HG03175 (cell line): Measurements from ENCODE around the gene MS4A12.
A peak's percentile ranks its signal among the peaks of the same experiment; 100 is the strongest.
"Not testable (repeated sequence)": the region's sequence is repeated elsewhere in the genome, so short reads cannot be mapped to it uniquely, and the experiment has no call there.

Experiments used
- ATAC-seq: cut with Tn5 transposase; IDR thresholded peaks from one replicate; pipeline ENCODE4 v1.9.1; 2021; ENCODE audit warnings: mild to moderate bottlenecking, moderate library complexity; ENCODE audit not compliant: unreplicated experiment

MS4A12 gene

DNA sequence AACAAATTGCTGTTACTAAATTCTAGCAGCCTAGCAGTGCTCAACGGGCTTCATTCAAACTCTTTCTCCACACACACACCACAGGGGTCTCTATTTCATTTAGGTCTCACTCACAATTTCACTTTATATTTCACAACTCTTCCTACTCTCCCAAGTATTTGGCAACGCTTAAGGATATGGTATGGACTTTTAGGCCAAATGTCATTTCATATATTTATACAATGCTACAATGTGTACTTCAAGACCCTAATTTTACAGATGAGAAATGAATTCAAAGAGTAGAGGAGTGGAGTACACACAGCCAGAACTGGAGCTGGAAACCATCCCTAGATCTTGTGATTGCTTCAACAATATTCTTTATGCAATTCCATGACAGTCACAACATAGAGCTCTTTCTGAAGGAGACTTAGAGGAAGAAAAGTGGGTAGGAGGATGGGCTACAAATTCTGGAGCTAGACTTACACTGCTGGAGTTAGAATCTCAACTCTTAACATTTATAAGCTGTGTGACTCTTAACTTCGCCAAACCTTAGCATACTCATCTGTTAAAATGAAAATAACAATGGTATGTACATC is 20.2 kb downstream of the MS4A12 start:
- no peak for ATAC-seq

DNA sequence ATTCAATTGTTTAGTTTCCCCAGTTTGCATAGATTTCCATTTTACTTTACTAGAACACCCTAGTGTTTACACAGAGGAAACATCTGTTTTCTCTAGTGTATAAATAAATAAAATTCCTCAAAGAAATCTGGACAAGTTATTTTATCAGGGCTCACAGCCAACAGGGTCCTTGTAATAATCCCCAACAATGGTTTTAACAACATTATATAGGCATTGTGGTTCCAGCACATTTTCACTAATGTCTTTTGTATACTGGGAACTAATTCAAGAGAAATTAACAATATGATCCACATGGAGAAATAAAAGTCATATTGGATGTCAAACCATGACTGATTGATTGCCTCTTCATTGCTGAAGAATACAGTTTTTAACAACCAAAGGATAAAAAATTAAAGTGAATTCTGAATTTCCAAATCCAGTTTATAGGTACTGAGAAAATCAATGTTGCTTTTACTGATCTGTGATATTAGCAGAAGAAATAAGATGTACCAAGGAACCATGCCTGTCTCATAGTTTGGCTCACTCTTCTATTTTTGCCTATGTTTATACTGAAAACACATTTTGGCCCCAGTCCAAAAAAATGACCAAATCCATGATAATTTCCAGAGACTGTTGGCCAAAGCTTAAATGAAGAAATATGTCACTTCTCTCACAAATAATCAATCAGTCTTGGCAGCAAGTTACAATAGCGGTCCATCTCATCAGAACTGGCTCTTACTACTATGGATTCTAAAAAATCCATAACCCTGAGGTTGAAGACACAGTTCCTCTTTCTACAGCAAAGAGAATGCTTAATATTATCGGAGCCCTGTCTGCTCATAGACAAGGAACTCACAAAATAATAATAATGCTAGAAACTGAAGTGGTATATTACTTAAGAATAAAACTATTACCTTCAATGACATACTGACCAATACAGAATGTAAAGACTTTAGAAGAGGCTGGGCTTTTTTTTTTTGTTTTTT is 21.2 kb downstream of the MS4A12 start:
- ATAC-seq = no peak

DNA sequence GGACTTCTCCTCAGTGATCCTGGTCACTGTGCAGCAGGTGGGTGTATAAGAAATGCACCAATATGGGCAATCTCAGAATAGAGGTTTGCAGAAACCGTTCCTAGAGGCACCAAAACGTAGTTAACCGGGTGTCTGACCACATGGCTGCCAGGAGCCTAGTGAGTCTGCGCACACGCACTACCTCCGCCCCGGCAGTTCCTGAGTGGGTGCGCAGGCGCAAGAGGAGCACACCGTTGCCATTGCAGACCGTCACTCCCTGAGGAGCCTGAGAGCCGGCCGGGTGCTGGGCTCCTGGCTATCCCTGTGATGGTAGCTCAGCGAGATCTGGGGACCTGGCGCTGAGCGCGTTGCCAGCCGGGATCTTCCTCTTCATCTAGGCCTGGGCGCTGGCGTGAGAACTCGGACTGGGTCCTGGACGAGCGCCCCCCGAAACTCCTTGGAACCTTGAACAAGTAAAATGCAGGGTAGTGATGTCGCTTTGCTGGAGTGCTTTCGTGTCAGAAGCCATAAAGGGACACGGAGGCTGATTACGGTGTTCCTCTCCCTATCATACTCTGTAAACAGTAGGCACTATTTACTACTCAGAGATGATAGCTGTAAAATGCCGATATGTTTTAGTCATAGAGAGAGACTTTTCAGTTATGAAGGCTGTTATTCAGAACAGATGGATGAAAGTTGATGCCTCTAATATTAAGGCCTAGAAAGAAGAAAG is 22.7 kb downstream of the MS4A12 start, which contains the start of gene MS4A13:
MS4A13 (plus strand) TSS at position 249 of the 712 bp plus-strand sequence. CDS start 2,692 bp downstream, outside the sequence.
- ATAC-seq = no peak

DNA sequence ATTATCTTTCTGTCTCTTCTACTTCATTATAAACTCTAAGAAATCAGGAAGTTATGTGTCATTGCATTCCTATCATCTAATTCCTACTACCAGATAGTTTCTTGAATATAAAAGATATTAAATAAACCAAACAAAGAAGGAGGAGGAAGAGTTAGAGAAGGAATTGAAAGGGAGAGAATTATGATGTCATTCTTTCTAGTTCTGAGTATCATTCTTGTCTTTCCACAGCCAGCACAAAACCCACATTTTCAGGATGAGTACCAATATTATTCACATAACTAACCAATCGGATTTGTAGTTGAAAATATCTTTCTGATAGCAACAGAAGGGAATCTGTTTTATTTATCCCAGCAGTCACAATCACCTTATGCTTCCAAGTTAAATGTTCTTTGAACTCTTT is 35.9 kb downstream of the MS4A12 start:
- ATAC-seq = no peak

DNA sequence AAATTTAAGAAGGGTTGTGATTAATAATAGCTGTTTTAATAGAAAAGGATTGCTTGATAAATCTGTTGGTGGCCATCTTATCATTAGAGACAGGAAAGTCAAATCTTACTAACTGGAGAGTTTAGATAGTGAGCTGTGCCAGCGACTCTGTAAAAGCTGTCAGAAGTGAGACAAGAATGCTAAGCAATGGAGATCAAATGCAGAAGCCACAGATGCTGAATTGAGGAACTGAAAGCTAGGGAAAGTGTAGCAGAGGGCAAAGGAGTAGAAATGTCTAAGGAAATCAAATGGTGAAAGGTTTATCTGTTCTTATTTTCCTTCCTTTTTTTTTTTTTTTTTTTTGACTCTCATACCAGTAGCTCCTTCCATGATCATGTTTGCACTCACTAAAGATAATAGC is 36.4 kb downstream of the MS4A12 start:
- ATAC-seq = peak; percentile 73

DNA sequence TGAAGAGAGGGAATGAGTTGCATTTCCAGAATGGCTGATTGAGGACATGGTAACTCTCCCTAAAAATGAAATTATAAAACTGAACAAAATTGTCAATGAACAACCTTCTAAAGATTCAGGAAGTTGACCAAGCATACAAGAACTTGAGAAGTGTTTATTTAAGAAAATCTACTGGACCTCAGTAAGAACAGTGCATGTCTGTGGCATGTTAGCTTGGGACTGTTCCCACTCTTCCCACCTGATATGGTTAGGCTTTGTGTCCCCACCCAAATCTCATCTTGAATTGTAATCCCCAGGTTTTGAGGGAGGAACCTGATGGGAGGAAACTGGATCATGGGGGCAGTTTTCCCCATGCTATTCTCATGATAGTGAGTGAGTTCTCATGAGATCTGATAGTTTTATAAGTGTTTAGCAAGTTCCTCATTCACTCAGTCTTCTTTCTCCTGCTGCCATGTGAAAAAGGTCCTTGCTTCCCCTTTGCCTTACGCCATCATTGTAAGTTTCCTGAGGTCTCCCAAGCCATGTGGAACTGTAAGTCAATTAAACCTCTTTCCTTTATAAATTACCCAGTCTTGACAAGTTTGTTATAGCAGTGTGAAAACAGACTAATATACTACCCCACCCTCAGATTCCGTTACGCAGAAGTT is 38.0 kb downstream of the MS4A12 start:
- no peak for ATAC-seq

DNA sequence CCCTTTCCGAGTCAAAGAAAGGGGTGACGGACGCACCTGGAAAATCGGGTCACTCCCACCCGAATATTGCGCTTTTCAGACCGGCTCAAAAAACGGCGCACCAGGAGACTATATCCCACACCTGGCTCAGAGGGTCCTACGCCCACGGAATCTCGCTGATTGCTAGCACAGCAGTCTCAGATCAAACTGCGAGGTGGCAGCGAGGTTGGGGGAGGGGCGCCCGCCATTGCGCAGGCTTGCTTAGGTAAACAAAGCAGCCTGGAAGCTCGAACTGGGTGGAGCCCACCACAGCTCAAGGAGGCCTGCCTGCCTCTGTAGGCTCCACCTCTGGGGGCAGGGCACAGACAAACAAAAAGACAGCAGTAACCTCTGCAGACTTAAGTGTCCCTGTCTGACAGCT is 39.8 kb downstream of the MS4A12 start:
- not testable (repeated sequence) for ATAC-seq

DNA sequence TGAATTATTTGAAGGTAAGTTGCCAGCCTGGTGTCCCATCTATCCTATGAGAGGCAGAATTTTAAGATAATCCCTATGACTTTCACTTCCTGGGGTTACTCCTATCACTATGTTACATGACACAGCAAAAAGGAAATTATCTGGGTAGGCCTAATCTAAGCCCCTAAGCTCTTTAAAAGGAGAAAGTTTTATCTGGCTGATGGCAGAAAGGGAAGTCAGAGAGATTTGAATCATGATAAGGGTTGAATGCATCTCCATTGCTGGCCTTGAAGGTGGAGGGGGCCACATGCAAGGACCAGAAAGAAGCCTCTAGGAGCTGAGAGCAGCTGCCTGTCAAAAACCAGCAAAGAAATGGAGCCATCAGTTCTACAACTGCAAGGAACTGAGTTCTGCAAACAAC is 46.0 kb downstream of the MS4A12 start:
- ATAC-seq = not testable (repeated sequence)

DNA sequence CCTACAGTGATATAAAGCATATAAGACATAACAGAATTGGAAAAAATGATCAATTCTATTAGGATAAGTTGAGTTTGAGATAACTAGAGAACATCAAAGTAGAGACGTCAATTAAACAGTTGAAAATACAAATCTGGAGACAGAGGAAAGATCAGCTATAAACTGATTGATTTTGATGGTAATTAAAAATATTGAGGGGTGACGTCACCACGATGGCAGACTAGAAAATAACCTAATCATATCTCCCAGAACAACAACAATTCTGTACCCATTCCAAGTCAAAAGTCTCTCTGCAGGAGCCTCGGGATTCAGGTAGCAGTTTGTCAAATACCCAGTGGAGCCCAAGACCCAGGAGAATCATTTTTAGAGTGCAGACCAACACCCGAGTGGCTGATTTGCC is 51.5 kb downstream of the MS4A12 start:
- ATAC-seq = no peak
